ENCODE results near the gene IRX6. TPM values are rescaled to one million over a fixed set of nuclear protein-coding genes. Genes with fewer than 3 reads are reported as not detected.

Gene IRX6
- polyA plus RNA-seq, 3 donors = not detected

- no peak overlapping the region for H3K4me3 ChIP-seq (replicated peaks in 1 of 3; ENCODE audit: low read depth in 2 of 3, low read length in 3 of 3)
- no peaks in the 10 kb centered on the region for H3K36me3 ChIP-seq (replicated peaks in 1 of 2; ENCODE audit: control insufficient read depth in 1 of 2, insufficient read depth in 2 of 2, low read length in 2 of 2)
- H3K4me1 ChIP-seq (ENCODE audit: control insufficient read depth in 1 of 2, insufficient read depth in 2 of 2, low read length in 2 of 2) = no peaks in the 10 kb centered on the region
- WGBS (ENCODE audit: insufficient coverage) = 79% methylated on average over 7 of the region's 10 CpGs
- H3K4me3 Mint-ChIP-seq = no peak overlapping the region
- H3K27me3 Mint-ChIP-seq (ENCODE audit: low read depth in 3 of 3) = peaks cover 8 to 17% (median 11%) of the 10 kb centered on the region in 3 donors
- H3K27ac Mint-ChIP-seq = no peak overlapping the region
- no peak overlapping the region for H3K4me2 ChIP-seq (replicated peaks; ENCODE audit: extremely low read depth, low read length, poor library complexity, severe bottlenecking)
- H3K9ac ChIP-seq (ENCODE audit: insufficient read depth, low read length, poor library complexity, severe bottlenecking) = no peak overlapping the region
- peaks cover 0 to 7% (median 0%) of the 10 kb centered on the region in 7 donors for H3K9me3 Mint-ChIP-seq
- no peaks in the 10 kb centered on the region for H3K79me2 ChIP-seq (ENCODE audit: insufficient read depth, low read length)
- H3K27ac ChIP-seq (ENCODE audit: low read depth in 1 of 2, low read length in 2 of 2) = no peak overlapping the region
- no peak overlapping the region for H2AFZ ChIP-seq (ENCODE audit: insufficient read depth, low read depth, low read length, poor library complexity, severe bottlenecking)
- H3K4me1 Mint-ChIP-seq = no peaks in the 10 kb centered on the region
- TF ChIP-seq CTCF (IDR thresholded peaks at IDR 0.05) = no peak
- no peaks in the 10 kb centered on the region for H3K9me3 ChIP-seq (replicated peaks in 1 of 2; ENCODE audit: control insufficient read depth in 1 of 2, insufficient read depth in 1 of 2, low read length in 2 of 2)
- no peaks in the 10 kb centered on the region for H3K36me3 Mint-ChIP-seq
- intact Hi-C loops (cut with micrococcal nuclease) = no loop called here
- H4K20me1 ChIP-seq (ENCODE audit: insufficient read depth, low read length) = no peaks in the 10 kb centered on the region
- DNase-seq = no peak
- peaks cover 0 to 6% of the 10 kb centered on the region in 2 donors for H3K27me3 ChIP-seq (ENCODE audit: control insufficient read depth in 2 of 2, insufficient read depth in 2 of 2, low read length in 2 of 2)
Measured at GRCh38 chr16:55297062-55297909, 26.7 kb upstream of the IRX6 start.

- no CpG with 5 or more reads among the region's 1 CpG for WGBS (ENCODE audit: insufficient coverage)
- H3K9me3 Mint-ChIP-seq = peaks cover 0 to 7% (median 0%) of the 10 kb centered on the region in 7 donors
- no peaks in the 10 kb centered on the region for H3K4me1 Mint-ChIP-seq
- no peak for DNase-seq
- no peaks in the 10 kb centered on the region for H4K20me1 ChIP-seq (ENCODE audit: insufficient read depth, low read length)
- H3K4me1 ChIP-seq (ENCODE audit: control insufficient read depth in 1 of 2, insufficient read depth in 2 of 2, low read length in 2 of 2) = no peaks in the 10 kb centered on the region
- no peak for TF ChIP-seq CTCF (IDR thresholded peaks at IDR 0.05)
- no peak overlapping the region for H2AFZ ChIP-seq (ENCODE audit: insufficient read depth, low read depth, low read length, poor library complexity, severe bottlenecking)
- H3K4me3 ChIP-seq (replicated peaks in 1 of 3; ENCODE audit: low read depth in 2 of 3, low read length in 3 of 3) = no peak overlapping the region
- no peaks in the 10 kb centered on the region for H3K36me3 ChIP-seq (replicated peaks in 1 of 2; ENCODE audit: control insufficient read depth in 1 of 2, insufficient read depth in 2 of 2, low read length in 2 of 2)
- no peak overlapping the region for H3K27ac ChIP-seq (ENCODE audit: low read depth in 1 of 2, low read length in 2 of 2)
- peaks cover 8 to 22% (median 11%) of the 10 kb centered on the region in 3 donors for H3K27me3 Mint-ChIP-seq (ENCODE audit: low read depth in 3 of 3)
- H3K27ac Mint-ChIP-seq = no peak overlapping the region
- H3K4me2 ChIP-seq (replicated peaks; ENCODE audit: extremely low read depth, low read length, poor library complexity, severe bottlenecking) = no peak overlapping the region
- no peaks in the 10 kb centered on the region for H3K36me3 Mint-ChIP-seq
- H3K9me3 ChIP-seq (replicated peaks in 1 of 2; ENCODE audit: control insufficient read depth in 1 of 2, insufficient read depth in 1 of 2, low read length in 2 of 2) = no peaks in the 10 kb centered on the region
- no peak overlapping the region for H3K4me3 Mint-ChIP-seq
- intact Hi-C loops (cut with micrococcal nuclease) = no loop called here
- H3K9ac ChIP-seq (ENCODE audit: insufficient read depth, low read length, poor library complexity, severe bottlenecking) = no peak overlapping the region
- H3K27me3 ChIP-seq (ENCODE audit: control insufficient read depth in 2 of 2, insufficient read depth in 2 of 2, low read length in 2 of 2) = peaks cover 0 to 6% of the 10 kb centered on the region in 2 donors
- no peaks in the 10 kb centered on the region for H3K79me2 ChIP-seq (ENCODE audit: insufficient read depth, low read length)
Measured at GRCh38 chr16:55297910-55298479, 26.0 kb upstream of the IRX6 start.
